Keratinocyte (primary cell): ENCODE measurements around the gene ZNF747.

Source experiments
- EZH2 ChIP-seq: IDR thresholded peaks from one replicate; pipeline ENCODE4 v1.6.1; 2012; ENCODE audit warnings: inconsistent platforms, mild to moderate bottlenecking, low read length, moderate library complexity
- TF ChIP-seq, protein P1 (sequence below), 3 experiments: IDR thresholded peaks in 1 of 3; conservative IDR thresholded peaks in 1 of 3; optimal IDR thresholded peaks in 1 of 3; 2 replicates in 2 of 3; 3 replicates in 1 of 3; pipeline versions ENCODE3 to v1.5.1; 2011; ENCODE audit warnings: low read length in 3 of 3, mild to moderate bottlenecking in 3 of 3, moderate library complexity in 2 of 3, control low read depth in 1 of 3, inconsistent platforms in 1 of 3; ENCODE audit not compliant: insufficient read depth in 2 of 3; ENCODE audit errors: extremely low read depth in 1 of 3

DNA sequence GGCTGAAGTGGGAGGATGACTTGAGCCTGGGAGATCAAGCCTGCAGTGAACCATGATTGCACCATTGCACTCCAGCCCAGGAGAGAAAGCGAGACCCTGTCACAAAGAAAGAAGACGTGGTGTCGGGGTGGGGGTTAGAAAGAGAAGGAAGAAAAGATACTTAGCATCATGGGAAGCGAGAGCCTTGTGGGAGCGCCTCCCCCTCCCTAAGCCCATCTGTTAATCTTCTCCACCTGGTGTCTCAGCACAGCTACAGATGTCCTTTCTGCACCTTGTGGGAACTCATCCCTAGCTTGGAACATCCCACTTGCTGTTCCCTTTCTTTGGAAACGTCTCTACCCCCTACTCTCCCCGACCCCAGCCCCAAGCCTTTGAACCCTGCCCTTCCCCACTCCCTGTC lies 30.9 kb upstream of the ZNF747 start:
- TF ChIP-seq, protein P1, sequence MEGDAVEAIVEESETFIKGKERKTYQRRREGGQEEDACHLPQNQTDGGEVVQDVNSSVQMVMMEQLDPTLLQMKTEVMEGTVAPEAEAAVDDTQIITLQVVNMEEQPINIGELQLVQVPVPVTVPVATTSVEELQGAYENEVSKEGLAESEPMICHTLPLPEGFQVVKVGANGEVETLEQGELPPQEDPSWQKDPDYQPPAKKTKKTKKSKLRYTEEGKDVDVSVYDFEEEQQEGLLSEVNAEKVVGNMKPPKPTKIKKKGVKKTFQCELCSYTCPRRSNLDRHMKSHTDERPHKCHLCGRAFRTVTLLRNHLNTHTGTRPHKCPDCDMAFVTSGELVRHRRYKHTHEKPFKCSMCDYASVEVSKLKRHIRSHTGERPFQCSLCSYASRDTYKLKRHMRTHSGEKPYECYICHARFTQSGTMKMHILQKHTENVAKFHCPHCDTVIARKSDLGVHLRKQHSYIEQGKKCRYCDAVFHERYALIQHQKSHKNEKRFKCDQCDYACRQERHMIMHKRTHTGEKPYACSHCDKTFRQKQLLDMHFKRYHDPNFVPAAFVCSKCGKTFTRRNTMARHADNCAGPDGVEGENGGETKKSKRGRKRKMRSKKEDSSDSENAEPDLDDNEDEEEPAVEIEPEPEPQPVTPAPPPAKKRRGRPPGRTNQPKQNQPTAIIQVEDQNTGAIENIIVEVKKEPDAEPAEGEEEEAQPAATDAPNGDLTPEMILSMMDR (optimal IDR thresholded peaks at IDR 0.05 in 1 of 3, IDR thresholded peaks at IDR 0.05 in 1 of 3, conservative IDR thresholded peaks at IDR 0.05 in 1 of 3; ENCODE audit: extremely low read depth in 1 of 3, insufficient read depth in 2 of 3, low read length in 3 of 3) = no peak
- TF ChIP-seq EZH2 = no peak
